ENCODE data around the gene HSF2. TPM values are rescaled to one million over a fixed set of nuclear protein-coding genes. Genes with fewer than 3 reads are reported as not detected.
"Not testable (repeated sequence)": the region's sequence is repeated elsewhere in the genome, so short reads cannot be mapped to it uniquely, and the experiment has no call there.

The HSF2 gene
- total RNA-seq, 1 experiment from 2014 or later: 15.6 TPM

DNA sequence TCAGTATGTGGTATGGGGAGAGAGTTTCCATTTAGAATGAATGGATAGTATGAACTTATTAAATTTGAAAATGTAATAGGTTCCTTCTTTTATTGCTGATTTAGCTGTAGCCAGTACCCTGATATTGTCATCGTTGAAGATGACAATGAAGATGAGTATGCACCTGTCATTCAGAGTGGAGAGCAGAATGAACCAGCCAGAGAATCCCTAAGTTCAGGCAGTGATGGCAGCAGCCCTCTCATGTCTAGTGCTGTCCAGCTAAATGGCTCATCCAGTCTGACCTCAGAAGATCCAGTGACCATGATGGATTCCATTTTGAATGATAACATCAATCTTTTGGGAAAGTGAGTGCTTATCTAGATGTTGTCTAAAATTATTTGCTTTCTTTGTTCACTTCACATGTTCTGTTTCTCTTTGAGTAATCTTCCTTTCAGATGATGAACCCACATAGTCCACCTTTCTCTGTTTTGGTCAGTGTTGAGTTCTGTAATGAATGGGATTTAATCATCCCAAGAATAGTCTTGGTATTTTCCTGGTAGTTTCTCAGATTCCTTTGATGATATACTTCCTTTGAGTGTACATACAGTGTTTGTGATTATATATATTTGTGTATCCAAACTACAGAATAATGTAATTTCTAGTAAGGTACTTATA, 23.3 kb downstream of the HSF2 start:
- no peaks in the 10 kb centered on the region for H3K9me3 ChIP-seq
- H3K36me3 ChIP-seq: peaks cover 26% of the 10 kb centered on the region
- H3K4me3 ChIP-seq: no peak overlapping the region
- H3K27me3 ChIP-seq: no peaks in the 10 kb centered on the region
- DNase-seq: no peak

GRCh38 chr6:122423734-122424133, 24.3 kb downstream of the HSF2 start:
- Histone ChIP-seq H3K4me3 (no peak overlapping the region), H3K36me3 (peaks cover 31% of the 10 kb centered on the region)

DNA sequence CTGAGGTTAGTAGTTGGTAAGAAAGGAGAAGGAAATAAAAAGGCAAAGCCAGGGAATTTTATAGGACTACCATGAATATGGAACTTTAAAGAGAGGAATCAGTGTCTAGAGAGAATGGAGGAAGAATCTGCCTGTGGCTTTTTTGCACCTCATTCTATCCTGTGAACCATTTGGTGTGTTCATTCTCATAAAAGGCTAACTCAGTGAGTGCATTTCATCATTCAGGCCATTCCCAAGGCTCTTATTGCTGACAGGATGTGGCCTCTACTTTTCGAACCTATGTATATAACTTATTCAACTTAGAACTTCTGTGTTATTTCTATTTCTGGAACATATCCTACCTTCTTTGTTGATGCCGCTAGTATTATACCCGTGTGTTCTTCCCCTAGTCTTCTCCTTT, 27.1 kb downstream of the HSF2 start:
- Histone ChIP-seq H3K27me3 (no peaks in the 10 kb centered on the region), H3K36me3 (peaks cover 32% of the 10 kb centered on the region), H3K4me3 (no peak overlapping the region), H3K9me3 (no peaks in the 10 kb centered on the region)
- no peak for DNase-seq

More at GRCh38 chr6:122423734-122424133, 24.3 kb downstream of the HSF2 start:
- DNase-seq: no peak
- H3K27me3 ChIP-seq: no peaks in the 10 kb centered on the region
- no peaks in the 10 kb centered on the region for H3K9me3 ChIP-seq

- H3K9me3 ChIP-seq: no peaks in the 10 kb centered on the region
- H3K4me3 ChIP-seq: no peak overlapping the region
- peaks cover 40% of the 10 kb centered on the region for H3K36me3 ChIP-seq
- no peak for DNase-seq
- H3K27me3 ChIP-seq: no peaks in the 10 kb centered on the region
These were observed 29.3 kb downstream of the HSF2 start for GRCh38 chr6:122428781-122429180.

GRCh38 chr6:122429323-122429722, 29.9 kb downstream of the HSF2 start:
- no peaks in the 10 kb centered on the region for H3K27me3 ChIP-seq
- no peak overlapping the region for H3K4me3 ChIP-seq
- DNase-seq: no peak
- peaks cover 43% of the 10 kb centered on the region for H3K36me3 ChIP-seq
- no peaks in the 10 kb centered on the region for H3K9me3 ChIP-seq

DNA sequence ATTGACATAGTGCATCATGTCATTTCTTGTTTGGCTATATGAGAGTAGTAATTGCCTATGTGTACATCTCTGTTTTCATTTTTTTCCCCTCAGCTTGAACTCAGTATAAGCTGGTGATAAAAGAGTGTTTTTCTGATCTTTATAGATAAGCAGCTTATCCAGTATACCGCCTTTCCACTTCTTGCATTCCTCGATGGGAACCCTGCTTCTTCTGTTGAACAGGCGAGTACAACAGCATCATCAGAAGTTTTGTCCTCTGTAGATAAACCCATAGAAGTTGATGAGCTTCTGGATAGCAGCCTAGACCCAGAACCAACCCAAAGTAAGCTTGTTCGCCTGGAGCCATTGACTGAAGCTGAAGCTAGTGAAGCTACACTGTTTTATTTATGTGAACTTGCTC, 32.3 kb downstream of the HSF2 start:
- no peak overlapping the region for H3K4me3 ChIP-seq
- no peaks in the 10 kb centered on the region for H3K27me3 ChIP-seq
- no peak for DNase-seq
- peaks cover 47% of the 10 kb centered on the region for H3K36me3 ChIP-seq
- no peaks in the 10 kb centered on the region for H3K9me3 ChIP-seq

DNA sequence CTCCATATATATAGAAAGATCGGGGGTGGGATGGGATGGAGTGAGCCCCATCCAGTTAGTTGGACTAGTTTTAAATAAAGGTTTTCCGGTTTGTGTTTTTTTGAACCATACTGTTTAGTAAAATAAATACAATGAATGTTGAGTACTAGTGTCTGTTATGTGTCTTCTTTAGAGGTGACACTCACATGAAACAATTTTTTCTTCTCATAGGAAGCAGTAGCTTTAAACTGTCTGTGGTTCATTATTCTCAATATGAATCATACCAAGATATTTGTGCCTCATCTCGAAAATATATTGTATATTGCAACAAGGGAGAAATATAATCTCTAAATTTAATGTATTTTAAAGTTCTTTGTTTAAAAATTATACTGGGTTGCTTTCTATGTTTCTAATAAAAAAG, 33.4 kb downstream of the HSF2 start:
- Histone ChIP-seq H3K4me3 (no peak overlapping the region), H3K27me3 (no peaks in the 10 kb centered on the region), H3K36me3 (peaks cover 51% of the 10 kb centered on the region), H3K9me3 (no peaks in the 10 kb centered on the region)
- no peak for DNase-seq

DNA sequence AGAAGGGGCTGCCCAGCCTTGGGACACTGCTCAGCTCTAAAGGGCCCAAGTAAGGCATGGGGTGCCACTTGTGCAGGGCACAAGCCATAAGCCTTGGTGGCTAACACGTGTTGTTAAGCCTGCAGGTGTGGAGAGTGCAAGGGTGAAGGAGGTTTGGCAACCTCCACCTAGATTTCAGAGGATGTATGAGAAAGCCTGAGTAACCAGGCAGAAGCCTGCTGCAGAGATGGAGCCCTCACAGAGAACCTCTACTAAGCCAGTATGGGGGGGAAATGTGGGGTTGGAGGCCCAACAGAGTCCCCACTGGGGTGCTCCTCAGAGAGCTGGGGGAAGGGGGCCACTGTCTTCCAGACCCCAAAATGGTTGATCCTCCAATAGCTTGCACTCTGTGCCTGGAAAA, 39.5 kb downstream of the HSF2 start:
- H3K36me3 ChIP-seq: peaks cover 70% of the 10 kb centered on the region
- no peak for DNase-seq
- no peaks in the 10 kb centered on the region for H3K27me3 ChIP-seq
- no peaks in the 10 kb centered on the region; the same call in 1 of the 2 replicates for H3K9me3 ChIP-seq
- H3K4me3 ChIP-seq: no peak overlapping the region

GRCh38 chr6:122445274-122445673, 45.8 kb downstream of the HSF2 start:
- H3K36me3 ChIP-seq: peaks cover 49% of the 10 kb centered on the region
- no peaks in the 10 kb centered on the region for H3K9me3 ChIP-seq
- DNase-seq: no peak
- H3K4me3 ChIP-seq: no peak overlapping the region
- H3K27me3 ChIP-seq: no peaks in the 10 kb centered on the region

GRCh38 chr6:122449069-122449468, 49.6 kb downstream of the HSF2 start:
- H3K4me3 ChIP-seq: no peak overlapping the region
- H3K36me3 ChIP-seq: peaks cover 60% of the 10 kb centered on the region
- H3K27me3 ChIP-seq: no peaks in the 10 kb centered on the region
- no peak for DNase-seq
- no peaks in the 10 kb centered on the region for H3K9me3 ChIP-seq

- no peak for DNase-seq
- H3K4me3 ChIP-seq: no peak overlapping the region
- H3K36me3 ChIP-seq: peaks cover 53% of the 10 kb centered on the region
- no peaks in the 10 kb centered on the region for H3K27me3 ChIP-seq
- H3K9me3 ChIP-seq: no peaks in the 10 kb centered on the region
These were observed 53.1 kb downstream of the HSF2 start for GRCh38 chr6:122452509-122452908.

DNA sequence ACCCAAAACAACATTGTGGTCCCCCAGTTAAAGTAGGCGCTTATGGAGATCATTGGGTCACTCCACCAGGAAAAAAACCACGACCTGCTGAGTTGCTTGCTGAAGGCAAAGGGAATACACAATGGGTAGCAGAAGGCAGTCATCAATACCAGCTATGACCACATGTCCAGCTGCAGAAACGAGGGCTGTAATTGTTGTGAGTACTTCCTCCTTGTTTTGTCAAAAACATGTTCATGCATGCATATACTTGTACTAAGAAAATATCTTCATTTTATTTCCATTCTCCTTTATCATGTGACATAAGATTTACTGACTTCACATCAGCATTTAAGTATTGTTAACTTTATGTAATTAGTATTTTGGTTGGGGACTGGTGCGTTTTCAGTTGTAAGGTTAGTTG, 55.2 kb downstream of the HSF2 start:
- H3K27me3 ChIP-seq: no peaks in the 10 kb centered on the region
- H3K9me3 ChIP-seq: no peaks in the 10 kb centered on the region
- H3K36me3 ChIP-seq: peaks cover 54% of the 10 kb centered on the region
- DNase-seq: no peak
- H3K4me3 ChIP-seq: no peak overlapping the region

- not testable (repeated sequence) for H3K4me3 ChIP-seq, H3K27me3 ChIP-seq, H3K9me3 ChIP-seq, DNase-seq
- H3K36me3 ChIP-seq: peaks cover 52% of the 10 kb centered on the region
These were observed 55.7 kb downstream of the HSF2 start for GRCh38 chr6:122455116-122455515.

DNA sequence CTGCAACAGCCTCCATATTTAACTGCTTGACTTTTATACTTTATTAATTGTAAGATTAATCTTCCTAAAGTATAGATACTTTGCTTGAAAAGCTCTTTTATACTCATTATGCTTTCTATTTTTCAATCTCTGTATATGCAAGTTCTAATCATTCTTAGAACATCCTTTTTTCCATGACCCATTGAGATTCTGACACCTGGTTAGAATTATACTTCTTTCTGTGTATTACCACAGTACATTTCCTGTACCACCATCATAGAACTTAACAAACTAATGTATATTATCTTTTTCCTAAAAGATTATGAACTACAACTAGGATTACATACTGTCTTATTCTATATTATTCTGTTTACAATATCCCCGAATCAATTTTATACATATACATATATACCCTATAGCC, 58.6 kb downstream of the HSF2 start:
- Histone ChIP-seq H3K27me3 (no peaks in the 10 kb centered on the region), H3K4me3 (no peak overlapping the region), H3K9me3 (no peaks in the 10 kb centered on the region), H3K36me3 (peaks cover 33% of the 10 kb centered on the region)
- DNase-seq: no peak

- no peaks in the 10 kb centered on the region for H3K9me3 ChIP-seq
- no peak for DNase-seq
- no peaks in the 10 kb centered on the region for H3K27me3 ChIP-seq
- H3K4me3 ChIP-seq: no peak overlapping the region
- H3K36me3 ChIP-seq: peaks cover 29% of the 10 kb centered on the region
These were observed 59.8 kb downstream of the HSF2 start for GRCh38 chr6:122459240-122459639.

DNA sequence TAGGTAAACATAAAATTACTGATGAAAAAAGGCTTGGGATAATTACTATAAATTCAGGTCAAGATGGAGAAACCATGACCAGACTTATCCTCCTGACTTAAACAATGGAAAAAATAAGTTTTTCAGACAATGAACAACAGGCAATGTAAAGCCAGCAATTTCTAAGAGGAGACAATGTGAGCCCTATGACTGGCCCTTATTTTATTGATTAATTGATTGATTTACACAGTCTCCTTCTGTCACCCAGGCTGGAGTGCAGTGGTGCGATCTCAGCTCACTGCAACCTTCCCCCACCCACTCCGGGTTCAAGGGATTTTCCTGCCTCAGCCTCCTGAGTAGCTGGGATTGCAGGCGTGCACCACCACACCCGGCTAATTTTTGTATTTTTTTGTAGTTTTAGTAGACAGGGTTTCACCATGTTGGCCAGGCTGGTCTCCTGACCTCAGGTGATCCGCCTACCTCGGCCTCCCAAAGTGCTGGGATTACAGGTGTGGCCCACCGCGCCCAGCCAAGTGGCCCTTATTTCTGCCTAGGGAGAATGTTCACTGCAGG, 60.5 kb downstream of the HSF2 start:
- not testable (repeated sequence) for H3K4me3 ChIP-seq, H3K27me3 ChIP-seq
- peaks cover 28% of the 10 kb centered on the region for H3K36me3 ChIP-seq

GRCh38 chr6:122461885-122462284, 62.4 kb downstream of the HSF2 start:
- Histone ChIP-seq H3K4me3 (no peak overlapping the region), H3K36me3 (peaks cover 32% of the 10 kb centered on the region), H3K9me3 (no peaks in the 10 kb centered on the region), H3K27me3 (no peaks in the 10 kb centered on the region)
- no peak for DNase-seq

More for the DNA sequence above, 60.5 kb downstream of the HSF2 start:
- not testable (repeated sequence) for H3K9me3 ChIP-seq, DNase-seq

Measured in MG63 (cell line).